Activated naive CD8-positive, alpha-beta T cell (primary cell): ENCODE results near the gene LCN9.

ENCODE experiments used
- H3K27ac Mint-ChIP-seq: one replicate; pipeline ENCODE4 v1.8.0; 2021; ENCODE audit warnings: mixed read lengths
- H3K27me3 Mint-ChIP-seq: one replicate; pipeline ENCODE4 v1.8.0; 2021; ENCODE audit warnings: mixed read lengths
- H3K36me3 Mint-ChIP-seq: one replicate; pipeline ENCODE4 v1.8.0; 2021; ENCODE audit warnings: mixed read lengths
- H3K4me1 Mint-ChIP-seq: one replicate; pipeline ENCODE4 v1.8.0; 2021; ENCODE audit warnings: low read depth, mixed read lengths
- H3K4me3 Mint-ChIP-seq: one replicate; pipeline ENCODE4 v1.8.0; 2021; ENCODE audit warnings: mild to moderate bottlenecking, mixed read lengths
- H3K9me3 Mint-ChIP-seq: one replicate; pipeline ENCODE4 v1.8.0; 2021; ENCODE audit warnings: low read depth, mixed read lengths

Gene LCN9

GRCh38 chr9:135662758-135663450 lies at the start of gene LCN9:
TSS of gene LCN9 (plus strand) at chr9:135663309. CDS start at chr9:135663322, 13 bp downstream.
- no peaks in the 10 kb centered on the region for H3K27me3 Mint-ChIP-seq
- H3K27ac Mint-ChIP-seq = no peak within 1 kb of the TSS
- H3K4me1 Mint-ChIP-seq = no peaks in the 10 kb centered on the region
- no peaks in the 10 kb centered on the region for H3K9me3 Mint-ChIP-seq
- no peaks in the 10 kb centered on the region for H3K36me3 Mint-ChIP-seq
- no peak within 1 kb of the TSS for H3K4me3 Mint-ChIP-seq

- H3K4me3 Mint-ChIP-seq = no peak overlapping the region
- H3K27me3 Mint-ChIP-seq = no peaks in the 10 kb centered on the region
- no peaks in the 10 kb centered on the region for H3K36me3 Mint-ChIP-seq
- H3K4me1 Mint-ChIP-seq = no peaks in the 10 kb centered on the region
- H3K27ac Mint-ChIP-seq = no peak overlapping the region
- H3K9me3 Mint-ChIP-seq = no peaks in the 10 kb centered on the region
Measured at GRCh38 chr9:135613946-135614805, 48.9 kb upstream of the LCN9 start.

DNA sequence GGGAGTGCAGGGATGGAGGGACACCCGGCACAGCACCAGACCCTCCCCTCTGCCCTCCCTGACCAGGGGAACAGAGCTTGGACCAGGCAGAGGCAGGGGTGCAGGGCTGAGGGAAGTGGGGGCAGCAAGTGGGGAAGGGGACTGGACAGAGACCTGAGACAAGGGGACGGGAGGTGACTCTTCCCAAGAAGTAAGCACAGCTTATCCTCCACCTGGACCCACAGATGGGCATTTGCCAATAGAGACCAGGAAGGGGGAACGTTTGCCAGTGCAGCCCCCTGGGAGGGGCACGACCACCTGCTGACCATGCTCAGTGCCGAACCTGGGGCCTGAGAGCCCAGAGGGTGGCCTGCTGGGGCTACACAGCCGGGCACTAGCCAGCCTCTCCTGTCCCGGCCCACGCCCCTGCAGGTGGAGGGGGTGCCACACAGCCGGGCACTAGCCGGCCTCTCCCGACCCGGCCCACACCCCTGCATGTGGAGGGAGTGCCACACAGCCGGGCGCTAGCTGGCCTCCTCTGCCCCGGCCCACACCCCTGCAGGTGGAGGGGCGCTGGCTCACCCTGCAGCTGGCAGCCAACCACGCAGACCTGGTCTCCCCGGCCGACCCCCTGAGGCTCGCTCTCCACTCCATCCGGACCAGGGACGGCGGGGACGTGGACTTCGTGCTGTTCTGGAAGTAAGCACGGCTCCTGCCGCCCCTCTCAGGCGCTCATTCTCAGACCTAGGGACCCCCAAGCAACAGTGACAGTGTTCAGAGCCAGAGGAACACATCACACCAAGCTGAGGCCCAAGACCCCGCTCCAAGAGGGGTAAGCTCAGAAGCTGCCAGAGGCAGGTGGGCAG lies 48.1 kb upstream of the LCN9 start:
- H3K27ac Mint-ChIP-seq = no peak overlapping the region

GRCh38 chr9:135615666-135616618 lies 47.2 kb upstream of the LCN9 start:
- H3K36me3 Mint-ChIP-seq = no peaks in the 10 kb centered on the region
- no peak overlapping the region for H3K27ac Mint-ChIP-seq
- H3K4me3 Mint-ChIP-seq = no peak overlapping the region
- no peaks in the 10 kb centered on the region for H3K9me3 Mint-ChIP-seq
- no peaks in the 10 kb centered on the region for H3K4me1 Mint-ChIP-seq
- no peaks in the 10 kb centered on the region for H3K27me3 Mint-ChIP-seq

More for the DNA sequence above, 48.1 kb upstream of the LCN9 start:
- Mint-ChIP-seq H3K4me3 (no peak overlapping the region), H3K4me1 (no peaks in the 10 kb centered on the region), H3K36me3 (no peaks in the 10 kb centered on the region), H3K9me3 (no peaks in the 10 kb centered on the region), H3K27me3 (no peaks in the 10 kb centered on the region)

DNA sequence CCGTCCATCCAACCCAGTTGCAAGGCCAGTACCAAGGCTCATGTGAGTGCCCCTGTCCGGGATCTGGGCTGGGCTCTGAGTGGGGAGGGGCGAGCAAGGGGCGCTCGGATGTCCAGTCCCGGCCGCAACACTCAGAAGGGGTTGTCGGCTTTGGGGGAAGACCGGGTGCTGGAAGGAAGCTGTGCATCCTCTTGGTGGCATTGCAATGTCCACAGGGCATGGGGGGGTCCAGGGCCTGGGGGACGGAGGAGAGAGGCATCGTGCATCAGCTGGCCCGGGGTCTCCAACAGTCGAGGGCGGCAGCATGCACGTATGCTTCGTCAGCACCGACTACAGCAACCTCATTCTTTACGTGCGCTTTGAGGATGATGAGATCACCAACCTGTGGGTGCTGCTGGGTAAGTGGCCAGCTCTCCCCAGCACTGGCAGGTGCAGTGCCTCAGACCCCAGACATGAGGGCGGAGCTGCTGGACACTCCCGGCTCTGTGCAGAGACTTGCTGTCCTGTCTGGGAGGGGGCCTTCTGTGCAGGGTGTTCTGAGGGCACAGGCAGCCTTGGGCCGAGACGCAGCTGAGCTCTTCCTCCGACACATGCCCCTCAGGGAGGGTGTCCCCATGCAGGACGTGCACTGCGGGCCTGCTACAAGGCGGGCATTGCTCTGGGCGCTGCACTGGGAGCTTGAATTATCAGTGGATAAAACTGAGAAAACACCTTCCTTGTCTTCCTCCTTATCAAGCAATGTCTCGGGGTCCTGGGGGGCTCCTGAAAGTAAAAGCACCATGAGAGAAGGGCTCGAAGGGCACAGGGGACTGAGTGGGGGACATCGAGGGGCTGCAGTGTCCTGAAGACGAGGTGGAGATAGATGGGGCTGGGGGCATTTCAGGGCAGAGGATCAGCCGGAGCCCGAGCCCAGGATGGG lies 46.2 kb upstream of the LCN9 start:
- H3K36me3 Mint-ChIP-seq = no peaks in the 10 kb centered on the region

GRCh38 chr9:135617538-135617900 lies 45.6 kb upstream of the LCN9 start:
- Mint-ChIP-seq H3K4me1 (no peaks in the 10 kb centered on the region), H3K4me3 (no peak overlapping the region), H3K27ac (no peak overlapping the region), H3K9me3 (no peaks in the 10 kb centered on the region), H3K27me3 (no peaks in the 10 kb centered on the region), H3K36me3 (no peaks in the 10 kb centered on the region)

More for the DNA sequence above, 46.2 kb upstream of the LCN9 start:
- H3K4me1 Mint-ChIP-seq = no peaks in the 10 kb centered on the region
- H3K27me3 Mint-ChIP-seq = no peaks in the 10 kb centered on the region
- H3K9me3 Mint-ChIP-seq = no peaks in the 10 kb centered on the region
- no peak overlapping the region for H3K4me3 Mint-ChIP-seq
- no peak overlapping the region for H3K27ac Mint-ChIP-seq

GRCh38 chr9:135617991-135618411 lies 45.1 kb upstream of the LCN9 start:
- H3K27me3 Mint-ChIP-seq = no peaks in the 10 kb centered on the region
- no peak overlapping the region for H3K27ac Mint-ChIP-seq
- no peaks in the 10 kb centered on the region for H3K36me3 Mint-ChIP-seq
- no peaks in the 10 kb centered on the region for H3K4me1 Mint-ChIP-seq
- H3K9me3 Mint-ChIP-seq = no peaks in the 10 kb centered on the region
- H3K4me3 Mint-ChIP-seq = no peak overlapping the region

GRCh38 chr9:135618866-135619598 lies 44.1 kb upstream of the LCN9 start:
- Mint-ChIP-seq H3K4me1 (no peaks in the 10 kb centered on the region), H3K4me3 (no peak overlapping the region), H3K27me3 (peaks cover 2% of the 10 kb centered on the region), H3K36me3 (no peaks in the 10 kb centered on the region), H3K27ac (no peak overlapping the region), H3K9me3 (no peaks in the 10 kb centered on the region)

- H3K27me3 Mint-ChIP-seq = peaks cover 2% of the 10 kb centered on the region
- no peaks in the 10 kb centered on the region for H3K9me3 Mint-ChIP-seq
- no peaks in the 10 kb centered on the region for H3K36me3 Mint-ChIP-seq
- no peak overlapping the region for H3K4me3 Mint-ChIP-seq
- no peaks in the 10 kb centered on the region for H3K4me1 Mint-ChIP-seq
- no peak overlapping the region for H3K27ac Mint-ChIP-seq
Measured at GRCh38 chr9:135619599-135619886, 43.6 kb upstream of the LCN9 start.

- H3K4me3 Mint-ChIP-seq = no peak overlapping the region
Measured at GRCh38 chr9:135620558-135620957, 42.6 kb upstream of the LCN9 start.

GRCh38 chr9:135622415-135623020 lies 40.6 kb upstream of the LCN9 start:
- H3K27ac Mint-ChIP-seq = no peak overlapping the region
- no peaks in the 10 kb centered on the region for H3K4me1 Mint-ChIP-seq
- peaks cover 2% of the 10 kb centered on the region for H3K36me3 Mint-ChIP-seq
- peaks cover 11% of the 10 kb centered on the region for H3K9me3 Mint-ChIP-seq
- peaks cover 7% of the 10 kb centered on the region for H3K27me3 Mint-ChIP-seq
- no peak overlapping the region for H3K4me3 Mint-ChIP-seq

More at GRCh38 chr9:135620558-135620957, 42.6 kb upstream of the LCN9 start:
- Mint-ChIP-seq H3K36me3 (no peaks in the 10 kb centered on the region), H3K27me3 (peaks cover 2% of the 10 kb centered on the region), H3K4me1 (no peaks in the 10 kb centered on the region), H3K27ac (no peak overlapping the region), H3K9me3 (no peaks in the 10 kb centered on the region)

DNA sequence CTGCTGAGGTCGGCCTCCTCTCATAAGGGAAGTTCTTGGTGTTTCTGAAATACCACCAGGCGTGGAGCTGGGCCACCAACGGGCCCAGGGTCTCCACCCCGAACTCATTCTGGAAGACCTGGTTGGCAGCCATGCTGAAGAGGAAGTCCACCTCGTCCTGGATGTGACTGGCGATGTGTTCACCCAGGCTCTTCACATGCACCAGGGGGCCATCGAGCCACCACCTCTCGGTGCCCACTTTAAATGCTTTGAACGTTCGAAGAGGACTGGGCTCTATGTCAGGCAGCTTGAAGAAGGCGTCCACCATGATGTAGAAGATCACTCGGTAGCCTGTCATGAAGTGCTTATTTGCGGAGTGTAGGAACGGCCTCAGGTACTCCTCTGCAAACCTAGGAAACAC lies 38.8 kb upstream of the LCN9 start:
- Mint-ChIP-seq H3K4me3 (no peak overlapping the region), H3K27me3 (peaks cover 10% of the 10 kb centered on the region), H3K9me3 (peaks cover 17% of the 10 kb centered on the region), H3K27ac (no peak overlapping the region), H3K36me3 (peaks cover 2% of the 10 kb centered on the region), H3K4me1 (no peaks in the 10 kb centered on the region)
